Motor neuron (in vitro differentiated cells): ENCODE measurements around the gene KCNA5. TPM values are rescaled to one million over a fixed set of nuclear protein-coding genes. Genes with fewer than 3 reads are reported as not detected.

ENCODE experiments used
- ATAC-seq, 8 experiments: fragments of 200-7000 bp; cut with Tn5 transposase; replicated peaks in 6 of 8; 2 replicates each; pipeline ENCODE4 v1.8.0; 2021; ENCODE audit warnings: mild to moderate bottlenecking in 8 of 8, moderate library complexity in 8 of 8
- H3K27ac ChIP-seq, 2 donors: fragments of 250-450 bp; sonication (Bioruptor Pico); 2 replicates each; pipeline ENCODE4 v1.9.0; 2021; ENCODE audit warnings: antibody characterized with exemption in 2 of 2, mild to moderate bottlenecking in 2 of 2, moderate library complexity in 1 of 2
- H3K4me1 ChIP-seq, 2 donors: fragments of 250-450 bp; sonication (Bioruptor Pico); replicated peaks in 1 of 2; 2 replicates each; pipeline ENCODE4 v1.6.1; 2021; ENCODE audit warnings: antibody characterized with exemption in 2 of 2, mild to moderate bottlenecking in 2 of 2, moderate library complexity in 1 of 2
- H3K4me3 ChIP-seq, 5 donors: fragments of 250-450 bp; sonication (Bioruptor Pico); 2 replicates each; pipeline ENCODE4 v1.9.0; 2021; ENCODE audit warnings: antibody characterized with exemption in 5 of 5, mild to moderate bottlenecking in 5 of 5, moderate library complexity in 4 of 5
- WGBS, 10 experiments: fragments of 450-650 bp; shearing (Covaris generic); methylation state at CpG; one replicate each; pipeline ENCODE4 v1.0.0; 2022; 5-methylcytosine and 5-hydroxymethylcytosine counted together
- in situ Hi-C, 9 experiments: fragments of 400-800 bp; cut with MboI; loops; one replicate each; pipeline ENCODE4 v1.15.0; 2021; ENCODE audit warnings: low sequenced_read_pairs in 9 of 9, low pct_unique_long_range_greater_than_20kb in 2 of 9; ENCODE audit not compliant: unreplicated experiment in 9 of 9
- total RNA-seq, 8 experiments: library from RNA; unstranded; fragments of 300-600 nt; gene quantifications; 2 replicates each; pipeline versions ENCODE4 v1.2.3 to v1.2.4, GENCODE V29; 2022

KCNA5 gene
- total RNA-seq, 8 experiments from 2014 or later: 0.13 to 2.0 (median 0.50) TPM; not detected in 1

- Histone ChIP-seq H3K27ac (no peak overlapping the region), H3K4me3 (no peak overlapping the region), H3K4me1 (peaks cover 0 to 7% of the 10 kb centered on the region in 2 donors)
- WGBS, 10 experiments: 0 to 94% (median 45%) methylated on average over 1 to 3 of the region's 3 CpGs; no CpG with 5 or more reads in 2 of the 10 experiments
- in situ Hi-C loops: no loop called here
- ATAC-seq: no peak
These were observed 6.9 kb downstream of the KCNA5 start for GRCh38 chr12:5050542-5050941.

GRCh38 chr12:5051334-5051733 lies 7.7 kb downstream of the KCNA5 start:
- in situ Hi-C loops: no loop called here
- Histone ChIP-seq H3K4me1 (peaks cover 0 to 7% of the 10 kb centered on the region in 2 donors), H3K4me3 (no peak overlapping the region), H3K27ac (no peak overlapping the region)
- WGBS, 10 experiments: 0 to 100% (median 71%) methylated on average over 1 to 2 of the region's 2 CpGs; no CpG with 5 or more reads in 3 of the 10 experiments
- no peak for ATAC-seq

GRCh38 chr12:5051913-5052312 lies 8.2 kb downstream of the KCNA5 start:
- no peak overlapping the region for H3K4me3 ChIP-seq
- peaks cover 0 to 7% of the 10 kb centered on the region in 2 donors for H3K4me1 ChIP-seq
- H3K27ac ChIP-seq: no peak overlapping the region
- in situ Hi-C loops: no loop called here
- 0 to 100% (median 60%) methylated on average over 1 of the region's 1 CpG; no CpG with 5 or more reads in 7 of the 10 experiments for WGBS, 10 experiments
- no peak for ATAC-seq

GRCh38 chr12:5052348-5052747 lies 8.7 kb downstream of the KCNA5 start:
- Histone ChIP-seq H3K27ac (no peak overlapping the region), H3K4me1 (peaks cover 0 to 3% of the 10 kb centered on the region in 2 donors), H3K4me3 (no peak overlapping the region)
- ATAC-seq: no peak
- WGBS, 10 experiments: 45 to 90% (median 68%) methylated on average over 2 to 3 of the region's 4 CpGs; no CpG with 5 or more reads in 5 of the 10 experiments
- in situ Hi-C loops: no loop called here

GRCh38 chr12:5059358-5059757 lies 15.7 kb downstream of the KCNA5 start:
- 0 to 49% (median 0%) methylated on average over 1 to 5 of the region's 6 CpGs; no CpG with 5 or more reads in 3 of the 10 experiments for WGBS, 10 experiments
- no peak for ATAC-seq
- Histone ChIP-seq H3K27ac (no peak overlapping the region), H3K4me1 (no peaks in the 10 kb centered on the region), H3K4me3 (no peak overlapping the region)
- in situ Hi-C loops: no loop called here

GRCh38 chr12:5060958-5061357 lies 17.3 kb downstream of the KCNA5 start:
- in situ Hi-C loops: no loop called here
- WGBS, 10 experiments: 20 to 100% (median 72%) methylated on average over 1 to 3 of the region's 3 CpGs; no CpG with 5 or more reads in 4 of the 10 experiments
- ATAC-seq: no peak
- Histone ChIP-seq H3K4me3 (no peak overlapping the region), H3K4me1 (no peaks in the 10 kb centered on the region), H3K27ac (no peak overlapping the region)

- Histone ChIP-seq H3K4me1 (peaks cover 2 to 3% of the 10 kb centered on the region in 2 donors), H3K27ac (no peak overlapping the region), H3K4me3 (no peak overlapping the region)
- no peak for ATAC-seq
- in situ Hi-C loops: no loop called here
- WGBS, 10 experiments: 0 to 71% (median 43%) methylated on average over 1 of the region's 1 CpG; no CpG with 5 or more reads in 5 of the 10 experiments
These were observed 19.5 kb downstream of the KCNA5 start for GRCh38 chr12:5063149-5063548.

- no peak overlapping the region for H3K4me3 ChIP-seq
- in situ Hi-C loops: no loop called here
- WGBS, 10 experiments: 11 to 100% (median 77%) methylated on average over 1 to 3 of the region's 3 CpGs
- H3K27ac ChIP-seq: no peak overlapping the region
- H3K4me1 ChIP-seq: peaks cover 7% of the 10 kb centered on the region in 2 donors
- ATAC-seq: no peak
These were observed 21.3 kb downstream of the KCNA5 start for GRCh38 chr12:5064913-5065490.

GRCh38 chr12:5066251-5066650 lies 22.6 kb downstream of the KCNA5 start:
- in situ Hi-C loops: no loop called here
- 0 to 93% (median 75%) methylated on average over 1 to 4 of the region's 4 CpGs; no CpG with 5 or more reads in 2 of the 10 experiments for WGBS, 10 experiments
- no peak overlapping the region for H3K4me3 ChIP-seq
- H3K27ac ChIP-seq: no peak overlapping the region
- H3K4me1 ChIP-seq: peaks cover 7% of the 10 kb centered on the region in 2 donors
- no peak for ATAC-seq

- H3K4me3 ChIP-seq: no peak overlapping the region
- in situ Hi-C loops: no loop called here
- ATAC-seq: peak in 2 of 8 experiments; percentile 16 to 44
- H3K4me1 ChIP-seq: peaks cover 7% of the 10 kb centered on the region in 2 donors
- H3K27ac ChIP-seq: no peak overlapping the region
- 17 to 71% (median 43%) methylated on average over 1 to 2 of the region's 2 CpGs; no CpG with 5 or more reads in 5 of the 10 experiments for WGBS, 10 experiments
These were observed 24.4 kb downstream of the KCNA5 start for GRCh38 chr12:5068126-5068525.

- peaks cover 7% of the 10 kb centered on the region in 2 donors for H3K4me1 ChIP-seq
- in situ Hi-C loops: no loop called here
- H3K27ac ChIP-seq: no peak overlapping the region
- peak in 2 of 8 experiments; percentile 18 to 70 for ATAC-seq
- no peak overlapping the region for H3K4me3 ChIP-seq
- 29 to 80% (median 60%) methylated on average over 1 of the region's 1 CpG; no CpG with 5 or more reads in 5 of the 10 experiments for WGBS, 10 experiments
These were observed 24.9 kb downstream of the KCNA5 start for GRCh38 chr12:5068619-5069018.

- Histone ChIP-seq H3K4me3 (no peak overlapping the region), H3K27ac (no peak overlapping the region), H3K4me1 (peaks cover 7% of the 10 kb centered on the region in 2 donors)
- ATAC-seq: no peak
- in situ Hi-C loops: no loop called here
- WGBS, 10 experiments: 0 to 100% (median 69%) methylated on average over 1 to 3 of the region's 3 CpGs; no CpG with 5 or more reads in 4 of the 10 experiments
These were observed 26.4 kb downstream of the KCNA5 start for GRCh38 chr12:5070090-5070489.

GRCh38 chr12:5071496-5071895 lies 27.8 kb downstream of the KCNA5 start:
- Histone ChIP-seq H3K27ac (no peak overlapping the region), H3K4me1 (peaks cover 7% of the 10 kb centered on the region in 2 donors), H3K4me3 (no peak overlapping the region)
- in situ Hi-C loops: no loop called here
- WGBS, 10 experiments: 60 to 83% (median 71%) methylated on average over 1 to 4 of the region's 4 CpGs; no CpG with 5 or more reads in 1 of the 10 experiments
- ATAC-seq: no peak

- 27 to 100% (median 78%) methylated on average over 2 to 5 of the region's 5 CpGs; no CpG with 5 or more reads in 6 of the 10 experiments for WGBS, 10 experiments
- H3K4me1 ChIP-seq: peaks cover 7% of the 10 kb centered on the region in 2 donors
- H3K27ac ChIP-seq: no peak overlapping the region
- in situ Hi-C loops: no loop called here
- no peak for ATAC-seq
- H3K4me3 ChIP-seq: no peak overlapping the region
These were observed 28.6 kb downstream of the KCNA5 start for GRCh38 chr12:5072311-5072710.
